ENCODE results near the gene TREH.
"Not testable (repeated sequence)": the region's sequence is repeated elsewhere in the genome, so short reads cannot be mapped to it uniquely, and the experiment has no call there.

Gene TREH

DNA sequence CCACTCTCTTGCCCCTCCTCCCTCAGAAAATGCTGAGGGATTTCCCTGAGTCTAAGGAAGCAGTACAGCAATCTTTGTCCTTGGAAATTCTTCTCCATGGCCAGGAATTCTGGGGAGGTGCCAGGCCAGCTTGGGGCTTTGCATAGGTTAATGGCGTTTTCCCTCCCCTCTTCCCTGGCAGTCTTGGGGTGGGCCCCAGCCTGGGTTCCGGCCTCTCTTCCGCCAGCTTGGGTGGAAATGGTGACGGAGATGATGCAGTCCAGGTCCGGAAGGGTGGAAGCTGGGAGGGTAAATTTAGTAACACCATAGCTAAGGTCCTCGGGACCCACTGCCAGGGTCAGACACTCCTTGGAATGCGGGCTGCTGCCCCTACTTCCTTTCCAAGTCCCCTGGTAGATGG lies 67.1 kb downstream of the TREH start:
- no peak for DNase-seq (ENCODE audit: low read depth in 3 of 3)

DNA sequence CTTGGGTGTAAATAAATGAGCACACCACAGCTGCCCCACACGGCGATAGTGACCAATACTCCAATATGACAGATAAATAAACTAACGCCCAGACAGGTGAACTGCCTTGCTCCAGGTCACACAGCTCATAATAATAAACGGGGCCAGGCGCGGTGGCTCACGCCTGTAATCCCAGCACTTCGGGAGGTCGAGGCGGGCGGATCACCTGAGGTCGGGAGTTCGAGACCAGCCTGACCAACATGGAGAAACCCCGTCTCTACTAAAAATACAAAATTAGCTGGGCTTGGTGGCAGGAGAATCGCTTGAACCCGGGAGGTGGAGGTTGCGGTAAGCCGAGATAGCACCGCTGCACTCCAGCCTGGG lies 68.0 kb downstream of the TREH start:
- DNase-seq (ENCODE audit: low read depth in 3 of 3): not testable (repeated sequence)

DNA sequence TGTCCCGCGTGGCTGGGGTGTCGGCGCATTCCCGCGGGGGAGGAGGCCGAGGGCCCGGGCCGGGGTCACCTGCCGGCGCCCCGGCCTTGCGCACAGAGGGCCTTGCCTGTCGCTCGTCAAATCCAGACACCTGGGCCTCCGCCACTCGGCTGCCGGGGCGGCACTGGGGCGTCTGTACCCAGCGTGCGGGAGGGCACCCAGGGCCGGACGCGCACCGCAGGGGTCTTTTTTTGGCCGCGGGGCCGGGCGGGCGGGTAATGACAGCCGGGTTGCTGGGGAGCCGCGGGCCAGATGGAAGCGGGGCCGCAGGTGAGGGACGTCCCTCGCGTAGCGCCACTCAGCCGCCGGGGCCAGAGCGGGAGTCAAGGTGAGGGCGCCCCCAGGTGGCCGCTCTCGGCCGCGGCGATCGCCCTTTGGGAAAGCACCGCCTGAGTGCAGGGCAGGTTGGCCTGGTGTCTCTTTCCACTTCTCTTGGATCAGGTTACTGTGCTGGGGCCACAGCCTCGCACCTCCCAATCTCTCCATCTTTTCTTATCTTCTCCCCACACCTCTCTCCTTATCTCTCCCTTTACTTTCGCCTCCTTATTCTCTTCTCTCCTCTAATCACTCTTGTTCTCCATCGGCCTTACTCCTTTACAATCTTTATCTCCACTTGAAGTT lies 68.5 kb downstream of the TREH start:
- peak; percentile 71 to 85 (median 71) for DNase-seq (ENCODE audit: low read depth in 3 of 3)

DNA sequence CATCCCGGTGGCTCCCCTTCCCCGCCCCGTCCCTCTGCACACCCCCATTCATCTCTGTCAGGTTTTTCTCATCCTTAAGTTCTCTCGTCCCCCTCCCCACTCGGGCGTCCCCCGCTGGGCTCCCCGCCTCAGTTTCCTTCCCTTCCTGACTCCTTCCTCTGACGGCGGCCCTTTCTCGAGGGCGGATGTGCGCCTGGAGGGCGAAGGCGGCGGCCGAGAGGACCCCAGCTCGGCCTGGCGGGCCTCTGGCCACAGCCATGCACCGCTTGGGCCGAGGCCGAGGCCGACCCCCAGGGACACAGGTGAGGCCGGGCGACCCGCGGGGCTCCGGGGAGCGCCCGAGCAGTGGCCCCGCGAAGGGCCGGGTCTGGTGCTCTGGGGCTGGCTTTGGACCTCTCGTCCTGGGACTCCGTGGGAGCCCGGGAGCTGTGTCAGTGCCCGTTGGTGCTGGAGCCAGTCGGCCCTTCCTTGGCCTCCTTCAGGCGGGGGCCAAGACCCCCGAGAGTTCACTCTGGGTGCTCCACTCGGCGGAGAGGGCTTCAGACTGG lies 69.2 kb downstream of the TREH start:
- no peak for DNase-seq (ENCODE audit: low read depth in 3 of 3)

DNA sequence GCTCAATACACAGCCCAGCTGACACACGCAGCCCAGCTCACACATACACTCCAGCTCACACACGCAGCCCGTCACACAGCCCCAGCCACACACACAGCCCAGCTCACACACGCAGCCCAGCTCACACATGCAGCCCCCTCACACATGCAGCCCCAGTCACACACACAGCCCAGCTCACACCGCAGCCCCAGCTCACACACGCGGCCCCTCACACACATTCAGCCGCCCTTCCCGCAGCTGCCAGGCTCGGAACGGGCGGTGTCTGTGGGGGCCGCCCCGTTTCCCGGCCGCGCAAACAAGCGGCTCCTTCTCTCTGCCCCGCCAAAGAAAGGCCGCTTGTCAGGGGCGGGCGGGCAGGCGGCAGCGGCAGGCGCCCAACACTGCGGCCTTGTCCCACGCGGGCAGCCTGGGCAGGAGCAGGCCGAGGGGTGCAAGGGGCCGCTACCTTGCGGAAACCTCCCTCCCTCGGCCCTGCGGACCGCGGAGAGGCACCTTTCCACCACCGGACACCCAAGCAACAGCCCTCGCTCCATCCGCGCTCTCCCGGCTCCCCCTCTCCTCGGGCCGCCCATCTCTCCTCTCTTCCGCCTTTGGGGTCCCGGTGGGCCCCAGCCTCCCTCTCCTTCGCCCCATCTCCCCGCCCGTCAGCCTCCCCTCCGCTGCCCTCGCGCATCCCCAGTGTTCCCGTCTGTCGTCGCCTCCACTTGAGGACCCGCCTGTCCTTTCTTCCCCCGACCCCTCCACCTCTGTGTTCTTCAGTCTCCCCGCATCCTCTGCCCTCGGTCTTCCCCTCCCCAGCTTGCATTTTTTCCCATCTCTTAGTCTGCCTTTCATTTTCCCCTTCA lies 69.8 kb downstream of the TREH start:
- peak in 1 of 3 experiments; percentile 24 for DNase-seq (ENCODE audit: low read depth in 3 of 3)

DNA sequence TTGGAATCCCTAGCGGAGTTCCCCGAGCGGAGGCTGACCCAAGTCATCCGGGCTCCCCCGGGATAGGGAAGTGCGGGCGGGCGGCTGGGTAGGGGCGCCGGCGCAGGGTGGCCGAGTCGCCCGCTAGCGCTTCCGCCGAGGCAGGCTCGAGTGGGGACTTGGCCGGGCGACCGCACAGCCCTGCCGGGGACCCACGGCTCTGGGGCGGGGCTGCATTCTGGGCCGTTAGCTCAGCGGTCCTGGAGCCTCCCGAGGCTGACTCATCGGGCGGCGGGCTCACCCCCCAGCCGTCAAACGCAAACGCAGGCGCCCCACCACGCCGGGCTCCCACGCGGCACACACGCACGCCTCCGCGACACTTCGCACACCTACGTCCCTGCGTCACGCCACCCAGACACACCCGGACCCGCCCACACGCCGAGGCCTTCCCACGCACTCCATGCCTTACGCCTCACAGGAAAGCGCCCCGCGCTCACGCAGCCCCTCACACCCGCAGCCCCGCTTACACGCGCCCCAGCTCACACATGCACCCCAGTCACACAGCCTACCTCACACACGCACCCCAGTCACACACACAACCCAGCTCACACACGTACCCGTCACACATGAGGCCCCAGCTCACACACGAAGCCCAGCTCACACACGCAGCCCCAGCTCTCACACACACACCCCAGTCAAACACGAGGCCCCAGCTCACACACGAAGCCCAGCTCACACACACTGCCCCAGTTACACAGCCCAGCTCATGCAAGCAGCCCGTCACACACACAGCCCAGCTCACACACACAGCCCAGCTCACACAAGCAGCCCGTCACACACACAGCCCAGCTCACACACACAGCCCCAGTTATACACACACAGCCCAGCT lies 70.9 kb downstream of the TREH start:
- DNase-seq (ENCODE audit: low read depth in 3 of 3): peak; percentile 50 to 67 (median 58)

DNA sequence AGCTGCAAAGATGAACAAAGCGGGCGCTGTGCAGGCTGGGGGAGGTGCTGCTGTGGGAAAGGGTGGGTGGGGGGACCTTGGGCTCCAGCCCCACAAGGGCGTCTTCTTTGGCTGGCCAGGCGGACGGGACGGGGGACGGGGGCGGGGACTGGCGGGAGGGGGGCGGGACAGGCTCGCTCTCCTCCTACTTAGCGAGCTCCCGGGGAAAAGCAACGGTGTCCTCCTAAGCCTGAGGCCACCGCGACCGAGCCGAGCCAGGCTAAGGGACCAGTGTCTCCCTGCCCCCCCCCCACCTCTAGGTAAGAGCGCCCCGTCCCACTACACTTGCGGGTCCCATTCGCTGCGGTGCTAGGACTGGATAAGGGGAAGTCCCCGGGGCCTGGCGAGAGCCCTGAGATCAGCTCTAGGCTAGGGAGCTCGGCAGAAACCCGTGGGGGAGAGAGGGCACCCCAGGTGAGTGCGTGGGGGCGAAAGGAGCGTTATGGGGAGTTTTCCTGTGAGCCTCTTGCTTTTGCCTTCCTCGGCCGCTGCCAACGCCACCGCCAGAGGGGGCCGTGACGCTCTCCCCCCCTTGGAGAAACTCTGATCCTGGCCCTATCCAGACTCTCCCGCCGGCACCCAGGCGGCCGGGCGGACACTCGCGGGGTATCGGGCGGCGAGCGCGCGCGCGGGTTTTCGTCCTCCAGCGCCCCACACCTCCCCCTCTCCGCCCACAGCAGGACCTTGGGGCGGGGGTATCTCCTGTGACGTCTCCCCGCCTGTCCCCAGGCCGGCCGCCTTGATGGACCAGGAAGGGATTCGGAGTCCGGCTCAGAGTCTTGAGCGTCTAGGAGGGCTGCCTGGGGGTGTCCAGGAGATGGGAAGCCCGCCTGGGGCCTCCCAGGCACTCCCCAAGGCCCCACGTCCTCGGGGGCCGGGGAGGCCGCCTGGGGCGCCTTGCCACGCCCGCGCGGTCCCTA lies 71.8 kb downstream of the TREH start, which contains the start of gene PHLDB1:
Gene PHLDB1, plus strand, starts transcription at position 215 of the 959 bp plus-strand sequence. CDS start 6,222 bp downstream, outside the sequence.
- DNase-seq (ENCODE audit: low read depth in 3 of 3): peak in 1 of 3 experiments; percentile 39
